SK-N-MC (cell line): Measurements from ENCODE around the gene C14orf132.

Experiments
- EZH2 ChIP-seq: fragments of 200-600 bp; sonication (generic); IDR thresholded peaks from one replicate; pipeline ENCODE4 v1.6.1; 2017; ENCODE audit warnings: antibody characterized with exemption
- FOXP2 ChIP-seq: optimal IDR thresholded peaks from 2 replicates; pipeline ENCODE3; 2011; ENCODE audit warnings: mild to moderate bottlenecking, moderate library complexity; ENCODE audit not compliant: insufficient read depth; ENCODE audit errors: extremely low read length, control extremely low read depth
- POLR2AphosphoS5 ChIP-seq: IDR thresholded peaks from 2 replicates; pipeline ENCODE4 v1.6.1; 2012; ENCODE audit warnings: mild to moderate bottlenecking, low read depth, low read length, borderline replicate concordance

- no peak for TF ChIP-seq POLR2AphosphoS5
- no peak for TF ChIP-seq EZH2
- TF ChIP-seq FOXP2: no peak
Measured at GRCh38 chr14:96011131-96011530, 28.0 kb upstream of the C14orf132 start.
